Fibroblast of upper back skin (primary cell): ENCODE data around the gene NOL9.

Experiments
- DNase-seq: peaks from one replicate; pipeline ENCODE4 v3.0.0-alpha.2; 2013

The NOL9 gene

GRCh38 chr1:6486433-6487011 lies 67.8 kb downstream of the NOL9 start:
- DNase-seq, result peak; percentile 77

GRCh38 chr1:6485168-6486101 lies 68.9 kb downstream of the NOL9 start:
- no peak for DNase-seq

- DNase-seq, result no peak
These were observed 69.5 kb downstream of the NOL9 start for GRCh38 chr1:6484826-6485167.

- no peak for DNase-seq
These were observed 70.6 kb downstream of the NOL9 start for GRCh38 chr1:6483761-6484117.

- no peak for DNase-seq
These were observed 71.1 kb downstream of the NOL9 start for GRCh38 chr1:6483017-6483760.

GRCh38 chr1:6481820-6482219 lies 72.5 kb downstream of the NOL9 start:
- no peak for DNase-seq

- DNase-seq, result no peak
These were observed 77.1 kb downstream of the NOL9 start for GRCh38 chr1:6477039-6477820.

GRCh38 chr1:6476483-6476882 lies 77.8 kb downstream of the NOL9 start:
- DNase-seq, result no peak

GRCh38 chr1:6475381-6476133 lies 78.8 kb downstream of the NOL9 start:
- DNase-seq, result no peak

- no peak for DNase-seq
These were observed 79.5 kb downstream of the NOL9 start for GRCh38 chr1:6474815-6475282.

GRCh38 chr1:6473974-6474814 lies 80.1 kb downstream of the NOL9 start:
- DNase-seq, result no peak

GRCh38 chr1:6473156-6473555 lies 81.2 kb downstream of the NOL9 start:
- DNase-seq, result no peak

GRCh38 chr1:6472391-6472790 lies 81.9 kb downstream of the NOL9 start:
- DNase-seq, result no peak

GRCh38 chr1:6471970-6472368 lies 82.3 kb downstream of the NOL9 start:
- DNase-seq, result no peak
